Naive thymus-derived CD4-positive, alpha-beta T cell (primary cell): ENCODE measurements around the gene RPRD2. TPM values are rescaled to one million over a fixed set of nuclear protein-coding genes. Genes with fewer than 3 reads are reported as not detected.

ENCODE experiments used
- ATAC-seq: fragments of 150-1000 bp; cut with Tn5 transposase; 2 replicates; pipeline ENCODE4 v1.10.0; 2021; ENCODE audit warnings: mild to moderate bottlenecking, moderate library complexity
- CTCF ChIA-PET: fragments of 350-600 bp; sonication (Branson Sonifier 250); formaldehyde crosslinking; loops from one replicate; lab custom pipeline; 2021; ENCODE audit warnings: antibody characterized with exemption; lab: Charles Lee
- POLR2A ChIA-PET: fragments of 350-600 bp; sonication (Branson Sonifier 250); formaldehyde crosslinking; loops from one replicate; lab custom pipeline; 2021; ENCODE audit warnings: antibody characterized with exemption, inconsistent platforms; lab: Charles Lee
- DNase-seq, 9 donors: peaks; one replicate each; pipeline versions ENCODE4 v3.0.0 to v3.0.0-alpha.2; 2020 to 2022; ENCODE audit warnings: mixed read lengths in 1 of 9
- H3K27ac ChIP-seq: one replicate; pipeline ENCODE4 v1.7.0; 2013; ENCODE audit warnings: mild to moderate bottlenecking, low read depth, low read length, moderate library complexity
- H3K27me3 ChIP-seq, 2 donors: one replicate each; pipeline ENCODE4 v1.7.0; 2013; ENCODE audit warnings: low read length in 2 of 2, mild to moderate bottlenecking in 2 of 2, moderate library complexity in 2 of 2; ENCODE audit not compliant: control insufficient read depth in 2 of 2, insufficient read depth in 2 of 2
- H3K36me3 ChIP-seq, 3 experiments: 1 replicate in 2 of 3; 2 replicates in 1 of 3; pipeline ENCODE4 v1.7.0; 2013; ENCODE audit warnings: low read length in 3 of 3, mild to moderate bottlenecking in 3 of 3, moderate library complexity in 1 of 3; ENCODE audit not compliant: insufficient read depth in 3 of 3, control insufficient read depth in 2 of 3
- H3K4me1 ChIP-seq, 2 donors: one replicate each; pipeline ENCODE4 v1.7.0; 2013; ENCODE audit warnings: low read length in 2 of 2, mild to moderate bottlenecking in 2 of 2, moderate library complexity in 1 of 2; ENCODE audit not compliant: control insufficient read depth in 2 of 2, insufficient read depth in 2 of 2
- H3K4me3 ChIP-seq: 2 replicates; pipeline ENCODE4 v1.7.0; 2013; ENCODE audit warnings: mild to moderate bottlenecking, low read length
- H3K9me3 ChIP-seq, 3 experiments: 1 replicate in 2 of 3; 2 replicates in 1 of 3; pipeline ENCODE4 v1.7.0; 2013; ENCODE audit warnings: low read length in 3 of 3; ENCODE audit not compliant: control insufficient read depth in 2 of 3
- H3K27ac Mint-ChIP-seq, 9 donors: one replicate each; pipeline ENCODE4 v1.8.0; 2020 to 2022; ENCODE audit warnings: mixed read lengths in 9 of 9, mild to moderate bottlenecking in 8 of 9, moderate library complexity in 5 of 9, inconsistent platforms in 2 of 9
- H3K27me3 Mint-ChIP-seq, 5 donors: one replicate each; pipeline ENCODE4 v1.8.0; 2021 to 2022; ENCODE audit warnings: mixed read lengths in 5 of 5, mild to moderate bottlenecking in 1 of 5
- H3K36me3 Mint-ChIP-seq, 5 donors: one replicate each; pipeline ENCODE4 v1.8.0; 2020 to 2022; ENCODE audit warnings: mixed read lengths in 5 of 5, mild to moderate bottlenecking in 3 of 5, inconsistent platforms in 1 of 5
- H3K4me1 Mint-ChIP-seq, 7 donors: one replicate each; pipeline ENCODE4 v1.8.0; 2020 to 2022; ENCODE audit warnings: mixed read lengths in 7 of 7, mild to moderate bottlenecking in 3 of 7, inconsistent platforms in 1 of 7
- H3K4me3 Mint-ChIP-seq, 10 donors: one replicate each; pipeline ENCODE4 v1.8.0; 2020 to 2022; ENCODE audit warnings: mild to moderate bottlenecking in 10 of 10, mixed read lengths in 10 of 10, moderate library complexity in 6 of 10, inconsistent platforms in 2 of 10
- H3K9me3 Mint-ChIP-seq, 11 donors: one replicate each; pipeline ENCODE4 v1.8.0; 2020 to 2022; ENCODE audit warnings: mixed read lengths in 11 of 11, mild to moderate bottlenecking in 4 of 11, inconsistent platforms in 1 of 11, moderate library complexity in 1 of 11
- intact Hi-C, 2 donors: fragments of 100-400 bp; cut with micrococcal nuclease; formaldehyde crosslinking; loops; one replicate each; pipeline ENCODE4 v1.15.1; 2023
- polyA plus RNA-seq, 2 donors: library from polyadenylated mRNA; unstranded; fragments of 300-500 nt; fragmentation: Illumina TruSeq; gene quantifications; one replicate each; pipeline ENCODE4 v1.2.3, GENCODE V29; 2021
- total RNA-seq, 6 experiments: library from RNA in 5 of 6; stranded (reverse) in 5 of 6; gene quantifications; 1 replicate in 5 of 6; 2 replicates in 1 of 6; pipeline ENCODE4 v1.2.3 and lab custom pipeline; 2021 to 2026

RPRD2 gene
- total and polyA plus RNA-seq, 7 experiments from 2014 or later, result 27.5 to 62.2 (median 40.6) TPM

GRCh38 chr1:150332651-150333290 is 31.2 kb upstream of the RPRD2 start:
- no peak overlapping the region for H3K27ac ChIP-seq
- peaks cover 17 to 95% (median 34%) of the 10 kb centered on the region in 3 experiments for H3K36me3 ChIP-seq
- intact Hi-C loops, result no loop called here
- no peaks in the 10 kb centered on the region for H3K27me3 ChIP-seq
- ChIA-PET CTCF (no interaction called here), POLR2A (interaction anchor here (0.6 kb wide), 1 partner anchor 11 kb away, joined by 3 read pairs; no protein-coding TSS in a partner anchor)
- H3K4me3 Mint-ChIP-seq, result no peak overlapping the region
- H3K27me3 Mint-ChIP-seq, result no peaks in the 10 kb centered on the region
- no peaks in the 10 kb centered on the region for H3K4me1 ChIP-seq
- H3K36me3 Mint-ChIP-seq, result peaks cover 9 to 44% (median 31%) of the 10 kb centered on the region in 5 donors
- H3K9me3 Mint-ChIP-seq, result peaks cover 0 to 1% (median 0%) of the 10 kb centered on the region in 11 donors
- no peaks in the 10 kb centered on the region for H3K9me3 ChIP-seq
- no peak overlapping the region for H3K4me3 ChIP-seq
- no peak for DNase-seq
- no peak for ATAC-seq
- H3K27ac Mint-ChIP-seq, result peak overlapping the region in 4 of 9 donors; percentile 13 to 34 (median 26)
- H3K4me1 Mint-ChIP-seq, result peaks cover 2 to 19% (median 11%) of the 10 kb centered on the region in 7 donors

- H3K4me3 Mint-ChIP-seq, result no peak overlapping the region
- no peaks in the 10 kb centered on the region for H3K27me3 Mint-ChIP-seq
- no peak overlapping the region for H3K27ac ChIP-seq
- ChIA-PET CTCF (interaction anchor here (0.6 to 0.7 kb wide), 2 partner anchors 16 to 25 kb away, joined by 3 read pairs; partner anchors contain the start of gene PRPF3), POLR2A (interaction anchor here (1.5 kb wide), 1 partner anchor 18 kb away, joined by 5 read pairs; the partner anchor contains the start of gene RPRD2)
- no peak overlapping the region for H3K4me3 ChIP-seq
- H3K9me3 Mint-ChIP-seq, result peaks cover 0 to 2% (median 0%) of the 10 kb centered on the region in 11 donors
- ATAC-seq (no peak), DNase-seq (no peak)
- no peaks in the 10 kb centered on the region for H3K27me3 ChIP-seq
- H3K4me1 Mint-ChIP-seq, result peaks cover 0 to 2% (median 0%) of the 10 kb centered on the region in 7 donors
- H3K4me1 ChIP-seq, result no peaks in the 10 kb centered on the region
- H3K27ac Mint-ChIP-seq, result peak overlapping the region in 1 of 9 donors; percentile 13
- H3K36me3 ChIP-seq, result peaks cover 22 to 79% (median 27%) of the 10 kb centered on the region in 3 experiments
- H3K36me3 Mint-ChIP-seq, result peaks cover 5 to 50% (median 29%) of the 10 kb centered on the region in 5 donors
- H3K9me3 ChIP-seq, result no peaks in the 10 kb centered on the region
- intact Hi-C loops, result no loop called here
Observed at GRCh38 chr1:150346316-150346715, 17.6 kb upstream of the RPRD2 start.

- no peaks in the 10 kb centered on the region for H3K27me3 Mint-ChIP-seq
- no peaks in the 10 kb centered on the region for H3K9me3 ChIP-seq
- H3K4me3 ChIP-seq, result no peak overlapping the region
- peak overlapping the region in 3 of 9 donors; percentile 3 to 47 (median 26) for H3K27ac Mint-ChIP-seq
- ATAC-seq (no peak), DNase-seq (no peak)
- H3K4me1 Mint-ChIP-seq, result no peaks in the 10 kb centered on the region
- intact Hi-C loops, result no loop called here
- POLR2A ChIA-PET, result no interaction called here
- CTCF ChIA-PET, result no interaction called here
- H3K36me3 ChIP-seq, result peaks cover 10 to 51% (median 13%) of the 10 kb centered on the region in 3 experiments
- H3K4me3 Mint-ChIP-seq, result no peak overlapping the region
- H3K27me3 ChIP-seq, result no peaks in the 10 kb centered on the region
- peaks cover 13 to 28% (median 25%) of the 10 kb centered on the region in 5 donors for H3K36me3 Mint-ChIP-seq
- H3K27ac ChIP-seq, result no peak overlapping the region
- no peaks in the 10 kb centered on the region for H3K4me1 ChIP-seq
- H3K9me3 Mint-ChIP-seq, result no peaks in the 10 kb centered on the region
Observed at GRCh38 chr1:150352866-150353265, 11.1 kb upstream of the RPRD2 start.

- Mint-ChIP-seq H3K4me1 (peaks cover 22 to 33% (median 28%) of the 10 kb centered on the region in 7 donors), H3K27me3 (peaks cover 0 to 2% (median 0%) of the 10 kb centered on the region in 5 donors), H3K27ac (peak overlapping the region; percentile 95 to 100 (median 98)), H3K36me3 (peaks cover 0 to 17% (median 0%) of the 10 kb centered on the region in 5 donors), H3K4me3 (peak overlapping the region; percentile 86 to 100 (median 98)), H3K9me3 (peaks cover 0 to 6% (median 0%) of the 10 kb centered on the region in 11 donors)
- Histone ChIP-seq H3K27me3 (no peaks in the 10 kb centered on the region), H3K27ac (peak overlapping the region; percentile 84), H3K36me3 (no peaks in the 10 kb centered on the region), H3K4me3 (peak overlapping the region; percentile 99), H3K4me1 (peaks cover 9 to 10% of the 10 kb centered on the region in 2 donors), H3K9me3 (no peaks in the 10 kb centered on the region)
- peak in 3 of 9 donors; percentile 2 to 49 (median 30) for DNase-seq
- ChIA-PET CTCF (interaction anchor here (0.7 kb wide), 1 partner anchor 16 kb away, joined by 3 read pairs; no protein-coding TSS in a partner anchor), POLR2A (interaction anchor here (0.6 to 3.9 kb wide), 31 partner anchors 8 to 964 kb away, joined by 3 to 42 read pairs (median 5); partner anchors contain the start of genes ANP32E, APH1A, CA14 and CTSS)
- no peak for ATAC-seq
- intact Hi-C loops, result loop anchor here (1.0 to 10.0 kb wide), 9 partner anchors 70 to 694 kb away; partner anchors contain the start of genes MRPS21 (in 2 of the 2), ANP32E (in 1 of the 2), CDC42SE1 (in 1 of the 2) and CIART (in 1 of the 2)
Observed at GRCh38 chr1:150362721-150363425, 1.1 kb upstream of the RPRD2 start.

- ChIA-PET CTCF (interaction anchor here (0.5 to 1.0 kb wide), 2 partner anchors 138 to 813 kb away, joined by 3 read pairs; no protein-coding TSS in a partner anchor), POLR2A (interaction anchor here (0.6 to 3.9 kb wide), 49 partner anchors 9 to 963 kb away, joined by 3 to 42 read pairs (median 5); partner anchors contain the start of genes ANP32E, APH1A, CA14 and CTSS)
- peak overlapping the region; percentile 99 for H3K4me3 ChIP-seq
- Mint-ChIP-seq H3K36me3 (peaks cover 0 to 16% (median 0%) of the 10 kb centered on the region in 5 donors), H3K4me1 (peaks cover 25 to 42% (median 39%) of the 10 kb centered on the region in 7 donors), H3K9me3 (peaks cover 0 to 6% (median 0%) of the 10 kb centered on the region in 11 donors), H3K27ac (peak overlapping the region; percentile 95 to 100 (median 98)), H3K27me3 (peaks cover 0 to 2% (median 0%) of the 10 kb centered on the region in 5 donors), H3K4me3 (peak overlapping the region; percentile 86 to 100 (median 98))
- ATAC-seq (peak; percentile 64), DNase-seq (peak; percentile 72 to 87 (median 84))
- no peaks in the 10 kb centered on the region for H3K36me3 ChIP-seq
- intact Hi-C loops, result loop anchor here (1.0 to 10.0 kb wide), 17 partner anchors 22 to 890 kb away; partner anchors contain the start of genes APH1A (in 2 of the 2), PRPF3 (in 2 of the 2), ANP32E (in 1 of the 2) and ARNT (in 1 of the 2)
- H3K9me3 ChIP-seq, result no peaks in the 10 kb centered on the region
- no peaks in the 10 kb centered on the region for H3K27me3 ChIP-seq
- peak overlapping the region; percentile 84 for H3K27ac ChIP-seq
- peaks cover 10% of the 10 kb centered on the region in 2 donors for H3K4me1 ChIP-seq
Observed at GRCh38 chr1:150364231-150365003, 470 bp downstream of the RPRD2 start.
